Femur (tissue), 1 donor: ENCODE measurements around the gene SAG.
"Not testable (repeated sequence)": the region's sequence is repeated elsewhere in the genome, so short reads cannot be mapped to it uniquely, and the experiment has no call there.

ENCODE experiments used
- DNase-seq: peaks from one replicate; pipeline ENCODE4 v3.0.0-alpha.2; 2017

The SAG gene

DNA sequence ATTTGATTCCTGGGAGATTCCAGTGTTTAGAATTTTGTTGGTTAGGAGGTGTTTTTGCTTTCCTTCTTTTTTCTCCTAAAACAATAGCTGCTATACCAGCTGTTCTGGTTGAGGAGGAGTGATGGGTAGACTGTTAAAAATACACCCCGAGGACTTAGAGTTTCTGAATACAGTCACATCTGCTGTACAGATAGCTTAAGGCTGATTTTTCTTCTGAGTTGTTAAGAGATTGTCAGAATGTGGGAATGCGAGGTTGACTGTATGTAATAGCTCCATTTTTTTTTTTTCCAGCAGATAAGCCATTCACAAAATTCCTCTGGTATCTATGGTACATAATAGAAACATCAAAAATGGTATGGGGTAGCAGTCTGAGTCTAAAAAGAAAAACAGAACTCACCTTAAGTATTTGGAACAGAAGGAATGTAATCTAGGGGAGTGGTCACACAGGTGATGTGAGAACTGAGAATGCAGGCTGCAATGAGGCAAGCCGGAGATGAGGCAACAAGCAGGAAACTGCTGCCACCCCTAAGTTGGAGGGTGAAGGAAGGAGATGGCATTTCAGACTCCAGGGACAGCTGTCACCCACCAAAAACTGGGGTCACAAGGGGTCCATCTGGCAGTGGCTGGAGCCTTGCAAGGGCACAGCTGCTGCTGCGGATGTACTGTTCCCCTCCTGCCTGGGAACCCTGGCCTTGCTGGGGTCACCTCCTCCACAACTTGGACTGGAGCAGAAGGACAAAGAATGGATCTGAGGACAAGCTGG, 49.1 kb downstream of the SAG start:
- DNase-seq = no peak

- DNase-seq = no peak
Measured at GRCh38 chr2:233358335-233358734, 50.7 kb downstream of the SAG start.

- DNase-seq = no peak
Measured at GRCh38 chr2:233358947-233359346, 51.3 kb downstream of the SAG start.

DNA sequence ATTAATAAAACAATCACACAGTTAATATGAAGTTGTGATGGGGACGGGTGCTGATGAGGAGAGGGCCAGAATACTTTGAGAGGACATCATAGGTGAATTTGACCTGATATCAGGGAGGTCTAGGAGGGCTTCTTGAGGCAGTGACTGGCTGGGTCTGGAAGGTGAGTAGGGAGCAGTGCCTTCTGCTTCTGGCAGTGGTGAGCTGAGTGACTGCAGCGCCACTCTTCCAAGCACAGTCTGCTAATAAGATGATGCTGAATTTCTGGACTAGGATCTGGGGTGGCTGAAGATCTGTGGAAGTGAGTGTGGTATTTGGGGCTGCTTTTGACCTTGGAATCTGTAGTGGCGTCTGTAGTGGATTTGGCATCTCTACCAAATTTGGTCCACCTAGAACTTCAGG, 52.2 kb downstream of the SAG start:
- DNase-seq = no peak

GRCh38 chr2:233360771-233361176, 53.2 kb downstream of the SAG start:
- no peak for DNase-seq

DNA sequence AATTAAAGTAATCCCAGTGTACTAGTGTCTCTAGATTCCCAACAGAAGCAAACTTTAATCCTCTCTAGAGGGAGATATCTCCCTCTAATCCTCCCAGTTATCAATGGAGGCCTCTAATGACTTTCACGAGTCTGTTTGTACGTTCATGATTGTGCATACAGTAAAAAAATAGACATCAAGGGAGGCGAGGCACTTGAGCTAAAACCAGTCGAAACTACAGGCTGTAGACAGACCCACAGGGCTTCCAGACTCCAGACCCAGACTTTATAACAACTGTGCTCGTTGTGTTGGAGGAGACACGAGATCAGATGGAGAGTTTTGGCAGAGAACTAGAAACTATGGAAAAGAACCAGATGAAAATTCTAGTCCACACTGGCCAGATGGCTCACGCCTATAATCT, 53.7 kb downstream of the SAG start:
- DNase-seq = no peak

DNA sequence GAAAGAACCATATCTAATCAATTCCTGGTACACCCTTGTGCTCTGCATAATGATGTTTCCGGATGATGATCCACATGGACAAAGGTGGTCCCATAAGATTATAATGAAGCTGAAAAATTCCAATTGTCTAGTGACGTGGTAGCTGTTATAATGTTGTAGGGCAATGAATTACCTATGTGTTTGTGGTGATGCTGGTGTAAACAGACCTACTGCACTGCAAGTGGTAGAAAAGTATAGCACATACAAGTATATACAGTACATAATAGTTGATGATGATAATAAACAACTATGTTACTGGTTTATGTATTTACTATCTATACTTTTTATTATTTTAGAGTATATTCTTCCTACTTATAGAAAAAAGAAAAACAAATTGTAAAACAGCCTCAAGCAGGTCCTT, 55.1 kb downstream of the SAG start:
- no peak for DNase-seq

- no peak for DNase-seq
Measured at GRCh38 chr2:233363744-233364235, 56.2 kb downstream of the SAG start.

DNA sequence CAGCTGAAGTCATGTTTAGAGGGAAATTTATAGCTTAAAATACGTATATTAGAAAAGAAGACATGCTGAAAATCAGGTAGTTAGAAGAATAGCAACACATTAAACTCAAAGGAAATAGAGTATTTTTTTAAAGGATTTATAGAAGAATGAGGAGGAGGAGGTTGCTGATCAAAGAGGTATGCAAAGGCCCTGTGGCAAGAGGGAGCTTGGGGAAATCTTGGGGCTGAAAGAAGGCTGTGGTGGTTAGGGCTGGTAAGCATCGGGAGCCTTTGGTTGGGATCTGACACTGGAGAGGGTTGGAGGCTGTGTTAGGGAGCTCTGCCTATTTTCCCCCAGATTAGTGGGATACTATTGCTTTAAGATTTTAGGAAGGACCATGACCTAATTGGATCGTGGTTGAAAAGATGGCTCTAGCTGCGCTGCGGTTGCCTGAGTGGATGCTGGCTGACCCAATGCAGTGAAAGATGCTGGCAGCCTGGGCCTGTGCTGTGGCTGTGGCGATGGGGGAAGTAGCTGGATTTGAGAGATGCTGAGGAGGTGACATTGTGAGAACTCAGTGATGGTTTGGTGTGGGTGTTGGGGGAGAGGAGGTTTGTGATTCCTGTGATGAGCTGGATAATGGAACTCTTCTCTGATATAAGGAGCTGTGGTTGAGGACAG, 58.4 kb downstream of the SAG start:
- no peak for DNase-seq

DNA sequence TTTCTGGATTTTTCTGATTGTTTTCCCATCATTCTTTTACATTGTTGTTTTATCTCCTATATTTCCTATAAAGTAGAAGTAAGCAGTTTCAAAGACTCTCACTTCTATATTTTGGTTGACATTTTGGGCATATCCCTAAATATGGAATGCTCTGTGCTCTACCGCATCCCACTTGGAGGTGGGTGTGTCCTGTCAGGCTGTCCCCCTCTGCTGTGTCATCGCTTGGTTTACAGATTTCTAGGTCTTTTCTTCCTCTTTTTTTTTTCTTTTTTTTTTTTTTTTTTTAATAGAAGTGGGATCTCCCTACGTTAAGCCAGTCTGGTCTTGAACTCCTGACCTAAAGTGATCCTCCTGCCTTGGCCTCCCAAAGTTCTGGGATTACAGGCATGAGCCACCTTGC, 60.0 kb downstream of the SAG start:
- DNase-seq = no peak

DNA sequence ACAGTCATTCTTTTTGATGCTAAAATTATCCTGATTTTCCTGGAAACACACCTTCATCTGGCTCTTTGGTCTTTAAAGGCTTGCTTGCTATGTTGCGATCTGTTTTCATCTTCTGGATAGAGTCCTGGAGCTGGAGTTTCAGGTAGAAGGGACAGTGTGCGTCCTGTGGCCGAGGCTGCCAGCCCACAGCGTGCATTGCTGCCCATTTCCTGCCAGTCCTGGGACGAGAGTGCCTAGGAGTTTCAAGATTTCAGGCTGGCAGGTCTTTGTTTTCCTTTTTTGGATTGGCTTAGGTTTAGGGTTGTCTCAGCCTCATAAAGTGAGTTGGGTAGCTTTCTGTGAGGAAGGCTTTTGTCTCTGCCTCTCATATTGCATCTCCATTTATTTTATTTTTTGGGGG, 61.1 kb downstream of the SAG start:
- no peak for DNase-seq

GRCh38 chr2:233369462-233369861, 61.8 kb downstream of the SAG start:
- DNase-seq = no peak

- no peak for DNase-seq
Measured at GRCh38 chr2:233369897-233370685, 62.5 kb downstream of the SAG start.

- DNase-seq = no peak
Measured at GRCh38 chr2:233371641-233372040, 64.0 kb downstream of the SAG start.

DNA sequence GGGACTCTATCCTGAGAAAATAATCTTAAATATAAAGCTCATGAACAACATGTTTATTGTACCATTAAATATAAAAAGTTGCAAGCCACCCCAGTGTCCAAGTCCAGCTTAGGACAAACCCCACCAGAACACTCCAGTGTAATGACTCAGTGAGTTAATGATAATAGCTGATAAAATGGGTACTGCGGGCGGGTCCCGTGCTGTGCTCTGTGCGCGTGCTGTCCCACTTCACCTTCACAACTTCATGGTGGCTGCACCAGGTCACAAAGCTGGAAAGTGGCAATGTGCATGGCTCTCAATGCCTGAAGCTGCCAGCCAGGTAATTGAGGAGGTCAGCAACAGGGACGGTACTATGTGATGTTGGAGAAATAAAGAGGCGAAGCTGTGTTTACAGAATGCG, 65.2 kb downstream of the SAG start:
- DNase-seq = no peak

DNA sequence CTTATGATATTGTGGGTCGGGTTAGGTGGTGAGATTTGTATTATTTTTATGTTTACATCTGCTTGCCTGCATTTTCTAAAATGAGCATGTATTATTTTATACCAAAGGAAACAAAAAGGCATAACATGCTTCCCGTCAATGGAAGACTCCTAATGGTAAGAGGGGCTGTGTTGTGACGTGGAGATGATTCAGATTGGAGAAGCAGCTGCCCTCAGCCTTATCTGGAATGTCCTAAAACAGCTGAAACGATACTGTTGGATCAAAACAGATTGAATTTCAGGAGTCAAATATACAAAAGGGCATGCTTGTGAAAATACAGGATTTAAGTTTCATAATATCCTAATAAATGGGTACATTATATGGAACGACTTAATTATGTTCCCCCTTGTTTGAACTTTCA, 65.7 kb downstream of the SAG start:
- DNase-seq = no peak

DNA sequence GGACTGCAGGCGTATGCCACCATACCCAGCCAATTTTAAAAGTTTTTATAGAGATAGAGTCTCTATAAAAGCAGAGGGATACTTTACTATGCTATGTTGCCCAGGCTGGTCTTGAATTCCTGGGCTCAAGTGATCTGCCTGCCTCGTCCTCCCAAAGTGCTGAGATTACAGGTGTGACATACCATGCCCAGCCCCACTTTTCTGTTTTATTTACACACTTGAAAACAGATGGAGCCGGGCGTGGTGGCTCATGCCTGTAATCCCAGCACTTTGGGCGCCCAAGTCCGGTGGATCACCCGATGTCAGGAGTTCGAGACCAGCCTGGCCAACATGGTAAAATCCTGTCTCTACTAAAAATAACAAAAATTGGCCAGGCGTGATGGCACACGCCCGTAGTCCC, 67.2 kb downstream of the SAG start:
- not testable (repeated sequence) for DNase-seq

DNA sequence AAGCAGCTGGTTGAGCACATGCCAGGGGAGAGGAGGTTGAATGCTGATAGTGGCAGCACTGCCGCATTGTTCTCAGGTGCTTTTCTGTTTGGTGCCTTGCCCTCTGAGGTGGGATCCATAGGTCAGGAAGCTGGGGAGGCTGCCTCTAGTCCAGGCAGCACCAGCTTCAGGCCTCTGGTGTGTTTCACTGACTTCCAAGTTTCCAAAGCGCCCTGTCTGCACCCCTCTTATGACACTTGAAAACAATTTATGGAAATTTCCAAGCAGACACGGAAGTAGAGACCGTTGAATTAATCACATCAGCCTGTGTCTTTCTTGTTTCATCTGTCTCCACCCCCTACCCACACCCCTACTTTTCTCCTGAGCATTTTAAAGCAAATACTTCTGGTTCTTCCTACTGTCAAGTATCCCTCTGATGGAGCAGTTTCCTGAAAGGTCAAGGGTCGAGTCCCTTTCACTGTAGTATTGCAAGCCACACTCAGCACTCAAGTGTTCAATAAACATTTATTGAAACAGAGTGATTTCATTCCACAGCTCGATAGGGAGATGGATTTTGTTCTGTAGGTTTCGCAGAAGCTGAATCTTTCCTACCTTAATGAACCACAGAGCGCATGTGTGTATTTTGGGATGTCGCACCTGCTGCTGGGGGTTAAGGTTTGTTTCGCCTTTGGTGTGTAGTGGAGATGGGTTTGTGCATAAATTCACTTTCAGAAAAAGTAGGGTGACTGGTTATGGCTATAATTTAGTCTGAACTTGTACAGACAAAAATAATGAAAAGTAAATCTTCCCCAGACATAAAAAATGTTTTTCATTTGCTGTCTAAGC, 68.1 kb downstream of the SAG start:
- DNase-seq = no peak

DNA sequence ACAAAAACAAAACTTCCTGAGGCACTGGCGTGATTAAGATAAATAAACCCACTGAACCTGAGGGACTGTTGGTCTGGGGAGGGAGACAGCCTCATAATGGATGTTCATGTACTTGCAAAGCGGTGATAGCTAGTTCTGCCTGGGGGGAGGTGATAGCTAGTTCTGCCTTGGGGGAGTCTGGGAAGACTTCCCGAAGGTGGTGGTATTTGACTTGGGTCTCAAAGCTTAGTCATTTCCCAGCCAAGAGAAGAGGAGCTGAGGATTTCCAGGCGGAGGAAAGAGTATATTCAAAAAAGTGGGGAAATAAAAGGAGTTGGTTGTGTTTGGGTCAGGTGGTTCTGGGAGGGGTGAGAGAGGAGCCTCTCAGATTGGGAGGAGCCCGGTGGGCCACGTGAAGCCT, 71.4 kb downstream of the SAG start:
- no peak for DNase-seq

DNA sequence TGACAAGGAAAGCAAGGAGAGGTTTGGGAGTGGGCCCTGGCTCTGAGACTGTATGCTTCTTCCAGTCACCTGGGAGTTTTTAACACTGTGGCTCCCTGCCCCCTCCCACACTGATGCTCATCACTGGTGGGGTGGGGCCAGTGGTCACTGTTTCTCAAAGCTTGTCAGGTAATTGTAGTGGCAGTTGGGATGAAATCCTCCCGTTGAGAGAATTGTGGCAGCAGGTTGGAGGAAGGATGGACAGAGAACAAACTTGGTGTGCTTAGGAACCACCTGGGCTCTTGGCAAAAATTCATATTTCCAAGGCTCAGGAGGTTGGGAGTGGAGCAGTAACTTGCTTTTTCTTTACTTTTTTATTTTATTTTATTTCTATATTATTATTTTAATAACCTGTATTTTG, 71.8 kb downstream of the SAG start:
- DNase-seq = no peak

- DNase-seq = no peak
Measured at GRCh38 chr2:233380132-233380895, 72.7 kb downstream of the SAG start.

DNA sequence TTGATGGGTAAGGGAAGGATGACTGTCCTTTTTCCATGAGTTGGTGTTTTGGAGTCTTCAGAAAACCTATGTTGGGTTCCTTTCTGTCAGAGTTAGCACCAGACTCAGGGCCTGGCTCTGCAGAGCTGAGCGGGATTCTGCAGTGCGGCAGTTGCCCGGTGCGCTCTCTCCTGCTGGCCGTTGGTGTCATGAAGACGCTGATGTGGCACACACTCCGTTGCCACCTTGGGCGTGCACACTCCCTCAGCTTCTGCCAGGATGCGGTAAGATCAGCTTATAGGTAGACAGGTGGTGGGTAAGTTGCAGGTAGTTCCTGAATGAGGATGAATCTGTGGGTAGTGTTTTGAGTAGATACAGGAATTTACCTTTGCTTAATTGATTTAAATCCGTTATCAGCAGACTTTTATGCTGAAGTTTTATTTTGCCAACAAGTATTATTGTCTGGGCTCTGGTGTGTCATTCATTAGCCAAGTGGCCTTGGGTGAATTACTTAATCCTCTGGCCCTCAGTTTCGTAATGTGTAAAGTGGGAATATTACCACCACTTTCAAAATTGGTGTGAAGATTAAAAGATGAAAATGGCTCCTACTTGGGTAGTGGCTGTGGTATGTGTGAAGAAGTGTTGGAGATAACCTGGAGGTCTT, 73.5 kb downstream of the SAG start:
- DNase-seq = no peak
